ACC112 (cell line): ENCODE results near the gene MEX3C.

Experiments
- H2AFZ ChIP-seq: fragments of 200-600 bp; sonication (generic); one replicate; pipeline ENCODE4 v1.6.0; 2017; ENCODE audit warnings: antibody characterized with exemption, low read length; ENCODE audit not compliant: unreplicated experiment
- H3K27ac ChIP-seq: fragments of 200-600 bp; sonication (generic); 2 replicates; pipeline ENCODE4 v1.5.1; 2014; ENCODE audit warnings: low read depth, mild to moderate bottlenecking, antibody characterized with exemption, low read length, moderate library complexity
- H3K27me3 ChIP-seq: fragments of 200-600 bp; sonication (generic); 2 replicates; pipeline ENCODE4 v1.6.1; 2014; ENCODE audit warnings: mild to moderate bottlenecking, antibody characterized with exemption, low read length, moderate library complexity, mixed read lengths; ENCODE audit not compliant: insufficient read depth
- H3K36me3 ChIP-seq: fragments of 200-600 bp; sonication (generic); 2 replicates; pipeline ENCODE4 v1.6.1; 2016; ENCODE audit warnings: mild to moderate bottlenecking, antibody characterized with exemption, low read length, moderate library complexity, mixed read lengths; ENCODE audit not compliant: insufficient read depth
- H3K4me1 ChIP-seq: fragments of 200-600 bp; sonication (generic); one replicate; pipeline ENCODE4 v1.6.1; 2016; ENCODE audit warnings: low read length, mixed read lengths; ENCODE audit not compliant: insufficient read depth, unreplicated experiment, control insufficient read depth
- H3K4me3 ChIP-seq: fragments of 200-600 bp; sonication (generic); 2 replicates; pipeline ENCODE4 v1.5.1; 2014; ENCODE audit warnings: mild to moderate bottlenecking, low read depth, low read length
- H3K79me2 ChIP-seq: fragments of 200-600 bp; sonication (generic); one replicate; pipeline ENCODE4 v1.6.0; 2016; ENCODE audit warnings: low read length; ENCODE audit not compliant: control insufficient read depth, unreplicated experiment, insufficient read depth

MEX3C gene

GRCh38 chr18:51168960-51169662 lies 28.4 kb downstream of the MEX3C start:
- H3K36me3 ChIP-seq: no peaks in the 10 kb centered on the region
- H3K27me3 ChIP-seq: no peaks in the 10 kb centered on the region
- H3K4me3 ChIP-seq: no peak overlapping the region
- H3K4me1 ChIP-seq: no peaks in the 10 kb centered on the region
- H3K79me2 ChIP-seq: no peaks in the 10 kb centered on the region
- H3K27ac ChIP-seq: no peak overlapping the region
- no peak overlapping the region for H2AFZ ChIP-seq

- Histone ChIP-seq H3K79me2 (no peaks in the 10 kb centered on the region), H3K36me3 (no peaks in the 10 kb centered on the region), H3K27ac (no peak overlapping the region), H3K4me3 (no peak overlapping the region), H2AFZ (no peak overlapping the region), H3K27me3 (no peaks in the 10 kb centered on the region), H3K4me1 (no peaks in the 10 kb centered on the region)
These were observed 29.3 kb downstream of the MEX3C start for GRCh38 chr18:51168026-51168742.

GRCh38 chr18:51165296-51165695 lies 32.2 kb downstream of the MEX3C start:
- Histone ChIP-seq H3K4me3 (no peak overlapping the region), H2AFZ (no peak overlapping the region), H3K27me3 (no peaks in the 10 kb centered on the region), H3K27ac (no peak overlapping the region), H3K36me3 (no peaks in the 10 kb centered on the region), H3K79me2 (no peaks in the 10 kb centered on the region), H3K4me1 (no peaks in the 10 kb centered on the region)

GRCh38 chr18:51164761-51165281 lies 32.7 kb downstream of the MEX3C start:
- H3K4me1 ChIP-seq: no peaks in the 10 kb centered on the region
- H2AFZ ChIP-seq: no peak overlapping the region
- no peak overlapping the region for H3K27ac ChIP-seq
- no peaks in the 10 kb centered on the region for H3K27me3 ChIP-seq
- H3K36me3 ChIP-seq: no peaks in the 10 kb centered on the region
- no peak overlapping the region for H3K4me3 ChIP-seq
- H3K79me2 ChIP-seq: no peaks in the 10 kb centered on the region

GRCh38 chr18:51164342-51164741 lies 33.1 kb downstream of the MEX3C start:
- Histone ChIP-seq H3K36me3 (no peaks in the 10 kb centered on the region), H3K27me3 (no peaks in the 10 kb centered on the region), H3K4me3 (no peak overlapping the region), H3K4me1 (no peaks in the 10 kb centered on the region), H3K79me2 (no peaks in the 10 kb centered on the region), H2AFZ (no peak overlapping the region), H3K27ac (no peak overlapping the region)

GRCh38 chr18:51163543-51163942 lies 33.9 kb downstream of the MEX3C start:
- Histone ChIP-seq H3K4me3 (no peak overlapping the region), H2AFZ (no peak overlapping the region), H3K27me3 (no peaks in the 10 kb centered on the region), H3K79me2 (no peaks in the 10 kb centered on the region), H3K4me1 (no peaks in the 10 kb centered on the region), H3K36me3 (no peaks in the 10 kb centered on the region), H3K27ac (no peak overlapping the region)

GRCh38 chr18:51162617-51163016 lies 34.9 kb downstream of the MEX3C start:
- Histone ChIP-seq H3K27me3 (no peaks in the 10 kb centered on the region), H3K4me1 (no peaks in the 10 kb centered on the region), H2AFZ (no peak overlapping the region), H3K36me3 (no peaks in the 10 kb centered on the region), H3K79me2 (no peaks in the 10 kb centered on the region), H3K4me3 (no peak overlapping the region), H3K27ac (no peak overlapping the region)

GRCh38 chr18:51160646-51161045 lies 36.8 kb downstream of the MEX3C start:
- H2AFZ ChIP-seq: no peak overlapping the region
- no peak overlapping the region for H3K4me3 ChIP-seq
- H3K27me3 ChIP-seq: no peaks in the 10 kb centered on the region
- no peaks in the 10 kb centered on the region for H3K36me3 ChIP-seq
- no peaks in the 10 kb centered on the region for H3K4me1 ChIP-seq
- no peak overlapping the region for H3K27ac ChIP-seq
- no peaks in the 10 kb centered on the region for H3K79me2 ChIP-seq

- Histone ChIP-seq H3K79me2 (no peaks in the 10 kb centered on the region), H3K36me3 (no peaks in the 10 kb centered on the region), H3K27me3 (no peaks in the 10 kb centered on the region), H3K27ac (no peak overlapping the region), H2AFZ (no peak overlapping the region), H3K4me1 (no peaks in the 10 kb centered on the region), H3K4me3 (no peak overlapping the region)
These were observed 40.3 kb downstream of the MEX3C start for GRCh38 chr18:51157215-51157614.

GRCh38 chr18:51154431-51155063 lies 42.9 kb downstream of the MEX3C start:
- Histone ChIP-seq H3K36me3 (no peaks in the 10 kb centered on the region), H3K4me1 (no peaks in the 10 kb centered on the region), H3K27ac (no peak overlapping the region), H2AFZ (no peak overlapping the region), H3K27me3 (no peaks in the 10 kb centered on the region), H3K4me3 (no peak overlapping the region), H3K79me2 (no peaks in the 10 kb centered on the region)
